Activated naive CD4-positive, alpha-beta T cell treated with anti-CD3 and anti-CD28 coated beads, Interleukin-2, amount 50 U/mL, for 16 hours (primary cell): ENCODE data around the gene LGALS3.

Source experiments
- DNase-seq: peaks from one replicate; pipeline ENCODE4 v3.0.0-alpha.2; 2020

LGALS3 gene

GRCh38 chr14:55133416-55133815, 4.4 kb downstream of the LGALS3 start:
- DNase-seq: no peak

GRCh38 chr14:55136241-55136640, 7.2 kb downstream of the LGALS3 start:
- DNase-seq: no peak

GRCh38 chr14:55136885-55137786, 8.1 kb downstream of the LGALS3 start:
- DNase-seq: no peak

GRCh38 chr14:55138091-55138490, 9.0 kb downstream of the LGALS3 start:
- no peak for DNase-seq

- DNase-seq: no peak
These were observed 10.1 kb downstream of the LGALS3 start for GRCh38 chr14:55139141-55139540.

- no peak for DNase-seq
These were observed 10.9 kb downstream of the LGALS3 start for GRCh38 chr14:55139696-55140509.

- no peak for DNase-seq
These were observed 12.8 kb downstream of the LGALS3 start for GRCh38 chr14:55141825-55142224.

GRCh38 chr14:55142466-55142865, 13.4 kb downstream of the LGALS3 start:
- no peak for DNase-seq

- DNase-seq: no peak
These were observed 17.4 kb downstream of the LGALS3 start for GRCh38 chr14:55146425-55146824.

- DNase-seq: no peak
These were observed 22.5 kb downstream of the LGALS3 start for GRCh38 chr14:55151601-55152000.

GRCh38 chr14:55152052-55152753, 23.2 kb downstream of the LGALS3 start:
- no peak for DNase-seq

- DNase-seq: no peak
These were observed 24.9 kb downstream of the LGALS3 start for GRCh38 chr14:55153951-55154350.

- DNase-seq: no peak
These were observed 28.0 kb downstream of the LGALS3 start for GRCh38 chr14:55157080-55157479.

GRCh38 chr14:55158412-55158811, 29.4 kb downstream of the LGALS3 start:
- DNase-seq: no peak

- no peak for DNase-seq
These were observed 31.9 kb downstream of the LGALS3 start for GRCh38 chr14:55160989-55161388.

GRCh38 chr14:55170526-55170925, 41.5 kb downstream of the LGALS3 start:
- DNase-seq: no peak

GRCh38 chr14:55180006-55180405, 51.0 kb downstream of the LGALS3 start:
- no peak for DNase-seq

GRCh38 chr14:55180434-55180833, 51.4 kb downstream of the LGALS3 start:
- no peak for DNase-seq

GRCh38 chr14:55188686-55189295, 59.7 kb downstream of the LGALS3 start:
- DNase-seq: no peak

- DNase-seq: no peak
These were observed 61.8 kb downstream of the LGALS3 start for GRCh38 chr14:55190906-55191202.

- peak; percentile 85 for DNase-seq
These were observed 62.4 kb downstream of the LGALS3 start, which contains the start of gene DLGAP5 for GRCh38 chr14:55191203-55192053. TSS of gene DLGAP5 (minus strand) at chr14:55191585. CDS start at chr14:55189179, 2,406 bp downstream.

- no peak for DNase-seq
These were observed 63.1 kb downstream of the LGALS3 start for GRCh38 chr14:55192054-55192621.
